Measurements from ENCODE around the gene MAPK13. TPM values are rescaled to one million over a fixed set of nuclear protein-coding genes. Genes with fewer than 3 reads are reported as not detected.

MAPK13 gene
- total RNA-seq, 1 experiment from 2014 or later: 52.3 TPM

DNA sequence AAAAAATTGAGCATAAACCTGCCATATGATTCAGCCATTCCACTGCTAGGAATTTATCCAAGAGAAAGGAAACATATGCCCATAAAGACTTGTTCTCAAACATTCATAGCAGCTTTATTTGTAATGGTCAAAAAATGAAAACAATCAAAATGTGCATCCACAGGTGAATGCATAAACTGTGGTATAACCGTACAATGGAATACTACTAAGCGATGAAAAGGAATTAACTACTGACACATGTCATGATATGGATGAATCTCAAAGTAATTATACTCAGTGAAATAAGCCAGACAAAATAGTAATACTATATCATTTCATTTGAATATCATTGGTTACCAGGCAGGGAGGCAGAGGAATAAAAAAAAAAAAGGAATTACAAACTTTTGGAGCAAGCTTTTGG is 40.4 kb downstream of the MAPK13 start:
- no peak for DNase-seq
- Mint-ChIP-seq H3K27me3 (ENCODE audit: unreplicated experiment) (no peaks in the 10 kb centered on the region), H3K9me3 (ENCODE audit: low read depth, unreplicated experiment) (peaks cover 7% of the 10 kb centered on the region), H3K4me1 (ENCODE audit: low read depth, unreplicated experiment) (no peaks in the 10 kb centered on the region), H3K4me3 (ENCODE audit: low read depth, unreplicated experiment) (no peak overlapping the region), H3K27ac (ENCODE audit: unreplicated experiment) (no peak overlapping the region), H3K36me3 (ENCODE audit: insufficient read depth, unreplicated experiment) (no peaks in the 10 kb centered on the region)
- CTCF ChIA-PET: no interaction called here
- BruUV-seq (replicated peaks): no TSS peak
- intact Hi-C loops (cut with micrococcal nuclease; ENCODE audit: unreplicated experiment): no loop called here
- TF ChIP-seq, protein P1, sequence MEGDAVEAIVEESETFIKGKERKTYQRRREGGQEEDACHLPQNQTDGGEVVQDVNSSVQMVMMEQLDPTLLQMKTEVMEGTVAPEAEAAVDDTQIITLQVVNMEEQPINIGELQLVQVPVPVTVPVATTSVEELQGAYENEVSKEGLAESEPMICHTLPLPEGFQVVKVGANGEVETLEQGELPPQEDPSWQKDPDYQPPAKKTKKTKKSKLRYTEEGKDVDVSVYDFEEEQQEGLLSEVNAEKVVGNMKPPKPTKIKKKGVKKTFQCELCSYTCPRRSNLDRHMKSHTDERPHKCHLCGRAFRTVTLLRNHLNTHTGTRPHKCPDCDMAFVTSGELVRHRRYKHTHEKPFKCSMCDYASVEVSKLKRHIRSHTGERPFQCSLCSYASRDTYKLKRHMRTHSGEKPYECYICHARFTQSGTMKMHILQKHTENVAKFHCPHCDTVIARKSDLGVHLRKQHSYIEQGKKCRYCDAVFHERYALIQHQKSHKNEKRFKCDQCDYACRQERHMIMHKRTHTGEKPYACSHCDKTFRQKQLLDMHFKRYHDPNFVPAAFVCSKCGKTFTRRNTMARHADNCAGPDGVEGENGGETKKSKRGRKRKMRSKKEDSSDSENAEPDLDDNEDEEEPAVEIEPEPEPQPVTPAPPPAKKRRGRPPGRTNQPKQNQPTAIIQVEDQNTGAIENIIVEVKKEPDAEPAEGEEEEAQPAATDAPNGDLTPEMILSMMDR (IDR thresholded peaks at IDR 0.05; ENCODE audit: unreplicated experiment): no peak

DNA sequence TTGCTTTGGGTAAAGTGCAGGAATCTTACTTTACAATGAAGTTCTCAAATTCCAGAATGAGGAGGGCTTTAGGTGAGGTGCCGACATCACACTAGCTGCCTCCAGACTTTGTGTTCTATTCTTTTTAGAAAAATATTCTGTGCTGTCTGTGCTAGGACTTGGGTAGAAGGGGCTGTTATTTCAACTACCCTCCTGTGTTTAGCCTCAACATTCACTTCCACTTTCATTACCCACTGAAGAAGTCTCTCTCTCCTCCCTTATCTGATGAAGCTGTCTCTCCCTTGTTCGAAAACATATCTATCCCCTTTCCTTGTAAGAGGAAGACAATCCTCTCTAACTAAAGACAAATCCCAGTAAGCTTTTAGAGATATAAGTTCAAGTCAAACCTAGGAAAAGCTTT is 41.3 kb downstream of the MAPK13 start:
- H3K36me3 Mint-ChIP-seq (ENCODE audit: insufficient read depth, unreplicated experiment): no peaks in the 10 kb centered on the region
- TF ChIP-seq, protein P1 (IDR thresholded peaks at IDR 0.05; ENCODE audit: unreplicated experiment): no peak
- no peak for DNase-seq
- CTCF ChIA-PET: no interaction called here
- no peak overlapping the region for H3K27ac Mint-ChIP-seq (ENCODE audit: unreplicated experiment)
- intact Hi-C loops (cut with micrococcal nuclease; ENCODE audit: unreplicated experiment): no loop called here
- H3K27me3 Mint-ChIP-seq (ENCODE audit: unreplicated experiment): no peaks in the 10 kb centered on the region
- peaks cover 7% of the 10 kb centered on the region for H3K9me3 Mint-ChIP-seq (ENCODE audit: low read depth, unreplicated experiment)
- H3K4me3 Mint-ChIP-seq (ENCODE audit: low read depth, unreplicated experiment): no peak overlapping the region
- no TSS peak for BruUV-seq (replicated peaks)
- no peaks in the 10 kb centered on the region for H3K4me1 Mint-ChIP-seq (ENCODE audit: low read depth, unreplicated experiment)

DNA sequence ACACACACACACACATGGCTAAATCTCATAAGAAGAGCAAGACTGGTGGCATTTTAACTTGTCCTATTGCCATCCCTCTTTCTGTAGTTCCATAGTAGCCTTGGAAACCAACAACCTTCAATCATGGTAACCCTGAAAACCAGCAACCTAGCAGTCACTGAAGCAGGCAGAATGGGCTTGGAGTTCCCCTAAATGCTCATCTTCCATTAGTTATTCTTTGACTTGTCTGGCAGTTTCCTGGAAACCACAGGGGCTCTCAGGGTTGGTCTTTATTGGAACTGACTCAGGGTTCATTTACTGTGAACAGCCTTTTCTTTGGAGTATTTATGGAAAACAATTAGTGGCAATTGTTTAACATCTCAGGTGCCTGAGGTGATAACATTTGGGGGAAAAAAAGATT is 46.9 kb downstream of the MAPK13 start:
- TF ChIP-seq, protein P1 (IDR thresholded peaks at IDR 0.05; ENCODE audit: unreplicated experiment): no peak
- no peak for DNase-seq
- BruUV-seq (replicated peaks): no TSS peak
- intact Hi-C loops (cut with micrococcal nuclease; ENCODE audit: unreplicated experiment): no loop called here
- Mint-ChIP-seq H3K4me1 (ENCODE audit: low read depth, unreplicated experiment) (no peaks in the 10 kb centered on the region), H3K27ac (ENCODE audit: unreplicated experiment) (no peak overlapping the region), H3K36me3 (ENCODE audit: insufficient read depth, unreplicated experiment) (no peaks in the 10 kb centered on the region), H3K27me3 (ENCODE audit: unreplicated experiment) (no peaks in the 10 kb centered on the region), H3K9me3 (ENCODE audit: low read depth, unreplicated experiment) (peaks cover 4% of the 10 kb centered on the region), H3K4me3 (ENCODE audit: low read depth, unreplicated experiment) (no peak overlapping the region)
- CTCF ChIA-PET: no interaction called here

DNA sequence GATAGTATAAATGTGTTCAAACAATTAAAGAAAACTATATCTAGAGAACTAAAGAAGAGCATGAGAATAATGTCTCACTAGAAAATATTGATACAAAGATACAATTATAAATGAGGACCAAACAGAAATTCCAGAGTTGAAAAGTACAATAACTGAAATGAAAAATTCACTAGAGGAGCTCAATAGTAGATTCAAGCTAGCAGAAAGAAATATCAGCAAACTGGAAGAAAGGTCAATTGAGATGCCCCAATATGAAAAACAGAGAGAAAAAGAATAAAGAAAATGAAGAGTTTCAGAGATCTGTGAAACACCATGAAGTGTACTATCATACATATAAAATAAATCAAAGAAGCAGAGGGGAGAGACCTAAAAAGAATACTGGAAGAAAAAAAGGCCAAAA is 48.2 kb downstream of the MAPK13 start:
- no peak for DNase-seq
- intact Hi-C loops (cut with micrococcal nuclease; ENCODE audit: unreplicated experiment): no loop called here
- Mint-ChIP-seq H3K27ac (ENCODE audit: unreplicated experiment) (no peak overlapping the region), H3K9me3 (ENCODE audit: low read depth, unreplicated experiment) (peaks cover 4% of the 10 kb centered on the region), H3K36me3 (ENCODE audit: insufficient read depth, unreplicated experiment) (no peaks in the 10 kb centered on the region), H3K27me3 (ENCODE audit: unreplicated experiment) (no peaks in the 10 kb centered on the region), H3K4me3 (ENCODE audit: low read depth, unreplicated experiment) (no peak overlapping the region), H3K4me1 (ENCODE audit: low read depth, unreplicated experiment) (no peaks in the 10 kb centered on the region)
- TF ChIP-seq, protein P1 (IDR thresholded peaks at IDR 0.05; ENCODE audit: unreplicated experiment): no peak
- no TSS peak for BruUV-seq (replicated peaks)
- CTCF ChIA-PET: no interaction called here

DNA sequence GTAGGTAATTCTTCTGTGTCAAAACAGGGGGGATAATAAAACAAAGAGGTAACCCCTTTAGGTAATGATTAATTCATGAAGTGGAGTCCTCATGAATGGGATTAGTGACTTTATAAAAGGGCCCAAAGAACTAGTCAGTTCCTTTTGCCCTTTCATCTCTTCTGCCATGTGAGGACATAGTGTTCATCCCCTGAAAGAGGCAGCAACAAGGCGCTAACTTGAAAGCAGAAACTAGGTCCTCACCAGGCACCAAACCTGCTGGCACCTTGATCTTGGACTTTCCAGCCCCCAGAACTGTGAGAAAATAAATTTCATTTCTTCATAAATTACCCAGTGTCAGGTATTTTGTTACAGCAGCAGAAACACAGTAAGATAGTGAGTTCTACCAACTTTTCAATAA is 49.8 kb downstream of the MAPK13 start:
- Mint-ChIP-seq H3K4me3 (ENCODE audit: low read depth, unreplicated experiment) (no peak overlapping the region), H3K36me3 (ENCODE audit: insufficient read depth, unreplicated experiment) (no peaks in the 10 kb centered on the region), H3K4me1 (ENCODE audit: low read depth, unreplicated experiment) (no peaks in the 10 kb centered on the region), H3K27ac (ENCODE audit: unreplicated experiment) (no peak overlapping the region), H3K27me3 (ENCODE audit: unreplicated experiment) (no peaks in the 10 kb centered on the region), H3K9me3 (ENCODE audit: low read depth, unreplicated experiment) (peaks cover 3% of the 10 kb centered on the region)
- TF ChIP-seq, protein P1 (IDR thresholded peaks at IDR 0.05; ENCODE audit: unreplicated experiment): no peak
- BruUV-seq (replicated peaks): no TSS peak
- CTCF ChIA-PET: no interaction called here
- DNase-seq: no peak
- intact Hi-C loops (cut with micrococcal nuclease; ENCODE audit: unreplicated experiment): no loop called here
